ENCODE results near the gene PPP2R2C. TPM values are rescaled to one million over a fixed set of nuclear protein-coding genes. Genes with fewer than 3 reads are reported as not detected.

PPP2R2C gene
- total and polyA plus RNA-seq, 2 donors, result 5.4 to 6.4 TPM

GRCh38 chr4:6454112-6454910 lies 18.1 kb downstream of the PPP2R2C start:
- H3K27me3 ChIP-seq (ENCODE audit: control insufficient read depth in 2 of 2, insufficient read depth in 1 of 2, low read length in 1 of 2), result no peaks in the 10 kb centered on the region
- no peak overlapping the region for H3K27ac ChIP-seq (ENCODE audit: low read depth in 1 of 2, low read length in 1 of 2)
- no peaks in the 10 kb centered on the region for H3K4me1 ChIP-seq (ENCODE audit: control insufficient read depth in 2 of 2, insufficient read depth in 2 of 2, low read length in 2 of 2)
- H3K4me3 ChIP-seq (ENCODE audit: low read length in 2 of 2), result no peak overlapping the region
- peaks cover 0 to 3% of the 10 kb centered on the region in 2 donors for H3K9me3 ChIP-seq (ENCODE audit: control insufficient read depth in 2 of 2, insufficient read depth in 1 of 2, low read length in 1 of 2)
- DNase-seq (ENCODE audit: low read depth in 6 of 9, low spot score in 9 of 9), result no peak
- no peaks in the 10 kb centered on the region for H3K36me3 ChIP-seq (ENCODE audit: control insufficient read depth in 2 of 2, insufficient read depth in 2 of 2, low read length in 1 of 2)
- WGBS, result 76% methylated on average over 13 of the region's 13 CpGs

- Histone ChIP-seq H3K27me3 (ENCODE audit: control insufficient read depth in 2 of 2, insufficient read depth in 1 of 2, low read length in 1 of 2) (no peaks in the 10 kb centered on the region), H3K4me1 (ENCODE audit: control insufficient read depth in 2 of 2, insufficient read depth in 2 of 2, low read length in 2 of 2) (no peaks in the 10 kb centered on the region), H3K4me3 (ENCODE audit: low read length in 2 of 2) (no peak overlapping the region), H3K27ac (ENCODE audit: low read depth in 1 of 2, low read length in 1 of 2) (no peak overlapping the region), H3K36me3 (ENCODE audit: control insufficient read depth in 2 of 2, insufficient read depth in 2 of 2, low read length in 1 of 2) (no peaks in the 10 kb centered on the region), H3K9me3 (ENCODE audit: control insufficient read depth in 2 of 2, insufficient read depth in 1 of 2, low read length in 1 of 2) (no peaks in the 10 kb centered on the region)
- whole genome bisulfite sequencing, result 78% methylated on average over 8 of the region's 8 CpGs
- DNase-seq (ENCODE audit: low read depth in 6 of 9, low spot score in 9 of 9), result no peak
Measured at GRCh38 chr4:6453688-6453990, 18.8 kb downstream of the PPP2R2C start.

GRCh38 chr4:6452897-6453687 lies 19.3 kb downstream of the PPP2R2C start:
- DNase-seq (ENCODE audit: low read depth in 6 of 9, low spot score in 9 of 9), result no peak
- no peak overlapping the region for H3K27ac ChIP-seq (ENCODE audit: low read depth in 1 of 2, low read length in 1 of 2)
- 82% methylated on average over 20 of the region's 20 CpGs for WGBS
- H3K4me3 ChIP-seq (ENCODE audit: low read length in 2 of 2), result no peak overlapping the region
- H3K36me3 ChIP-seq (ENCODE audit: control insufficient read depth in 2 of 2, insufficient read depth in 2 of 2, low read length in 1 of 2), result no peaks in the 10 kb centered on the region
- no peaks in the 10 kb centered on the region for H3K4me1 ChIP-seq (ENCODE audit: control insufficient read depth in 2 of 2, insufficient read depth in 2 of 2, low read length in 2 of 2)
- H3K27me3 ChIP-seq (ENCODE audit: control insufficient read depth in 2 of 2, insufficient read depth in 1 of 2, low read length in 1 of 2), result no peaks in the 10 kb centered on the region
- no peaks in the 10 kb centered on the region for H3K9me3 ChIP-seq (ENCODE audit: control insufficient read depth in 2 of 2, insufficient read depth in 1 of 2, low read length in 1 of 2)

GRCh38 chr4:6452116-6452896 lies 20.1 kb downstream of the PPP2R2C start:
- H3K27me3 ChIP-seq (ENCODE audit: control insufficient read depth in 2 of 2, insufficient read depth in 1 of 2, low read length in 1 of 2), result no peaks in the 10 kb centered on the region
- no peaks in the 10 kb centered on the region for H3K4me1 ChIP-seq (ENCODE audit: control insufficient read depth in 2 of 2, insufficient read depth in 2 of 2, low read length in 2 of 2)
- H3K9me3 ChIP-seq (ENCODE audit: control insufficient read depth in 2 of 2, insufficient read depth in 1 of 2, low read length in 1 of 2), result no peaks in the 10 kb centered on the region
- DNase-seq (ENCODE audit: low read depth in 6 of 9, low spot score in 9 of 9), result no peak
- no peak overlapping the region for H3K27ac ChIP-seq (ENCODE audit: low read depth in 1 of 2, low read length in 1 of 2)
- no peaks in the 10 kb centered on the region for H3K36me3 ChIP-seq (ENCODE audit: control insufficient read depth in 2 of 2, insufficient read depth in 2 of 2, low read length in 1 of 2)
- WGBS, result 88% methylated on average over 11 of the region's 11 CpGs
- H3K4me3 ChIP-seq (ENCODE audit: low read length in 2 of 2), result no peak overlapping the region

- H3K9me3 ChIP-seq (ENCODE audit: control insufficient read depth in 2 of 2, insufficient read depth in 1 of 2, low read length in 1 of 2), result no peaks in the 10 kb centered on the region
- H3K27ac ChIP-seq (ENCODE audit: low read depth in 1 of 2, low read length in 1 of 2), result no peak overlapping the region
- no peaks in the 10 kb centered on the region for H3K27me3 ChIP-seq (ENCODE audit: control insufficient read depth in 2 of 2, insufficient read depth in 1 of 2, low read length in 1 of 2)
- H3K36me3 ChIP-seq (ENCODE audit: control insufficient read depth in 2 of 2, insufficient read depth in 2 of 2, low read length in 1 of 2), result no peaks in the 10 kb centered on the region
- 82% methylated on average over 6 of the region's 6 CpGs for WGBS
- H3K4me1 ChIP-seq (ENCODE audit: control insufficient read depth in 2 of 2, insufficient read depth in 2 of 2, low read length in 2 of 2), result no peaks in the 10 kb centered on the region
- no peak overlapping the region for H3K4me3 ChIP-seq (ENCODE audit: low read length in 2 of 2)
- no peak for DNase-seq (ENCODE audit: low read depth in 6 of 9, low spot score in 9 of 9)
Measured at GRCh38 chr4:6451309-6451708, 21.1 kb downstream of the PPP2R2C start.

- H3K27ac ChIP-seq (ENCODE audit: low read depth in 1 of 2, low read length in 1 of 2), result no peak overlapping the region
Measured at GRCh38 chr4:6450709-6451108, 21.7 kb downstream of the PPP2R2C start.

GRCh38 chr4:6449746-6450369 lies 22.6 kb downstream of the PPP2R2C start:
- 81% methylated on average over 15 of the region's 15 CpGs for WGBS
- Histone ChIP-seq H3K27ac (ENCODE audit: low read depth in 1 of 2, low read length in 1 of 2) (no peak overlapping the region), H3K9me3 (ENCODE audit: control insufficient read depth in 2 of 2, insufficient read depth in 1 of 2, low read length in 1 of 2) (no peaks in the 10 kb centered on the region), H3K4me3 (ENCODE audit: low read length in 2 of 2) (no peak overlapping the region), H3K4me1 (ENCODE audit: control insufficient read depth in 2 of 2, insufficient read depth in 2 of 2, low read length in 2 of 2) (no peaks in the 10 kb centered on the region), H3K36me3 (ENCODE audit: control insufficient read depth in 2 of 2, insufficient read depth in 2 of 2, low read length in 1 of 2) (no peaks in the 10 kb centered on the region), H3K27me3 (ENCODE audit: control insufficient read depth in 2 of 2, insufficient read depth in 1 of 2, low read length in 1 of 2) (no peaks in the 10 kb centered on the region)
- no peak for DNase-seq (ENCODE audit: low read depth in 6 of 9, low spot score in 9 of 9)

More at GRCh38 chr4:6450709-6451108, 21.7 kb downstream of the PPP2R2C start:
- Histone ChIP-seq H3K9me3 (ENCODE audit: control insufficient read depth in 2 of 2, insufficient read depth in 1 of 2, low read length in 1 of 2) (no peaks in the 10 kb centered on the region), H3K4me3 (ENCODE audit: low read length in 2 of 2) (no peak overlapping the region), H3K36me3 (ENCODE audit: control insufficient read depth in 2 of 2, insufficient read depth in 2 of 2, low read length in 1 of 2) (no peaks in the 10 kb centered on the region), H3K27me3 (ENCODE audit: control insufficient read depth in 2 of 2, insufficient read depth in 1 of 2, low read length in 1 of 2) (no peaks in the 10 kb centered on the region), H3K4me1 (ENCODE audit: control insufficient read depth in 2 of 2, insufficient read depth in 2 of 2, low read length in 2 of 2) (no peaks in the 10 kb centered on the region)
- DNase-seq (ENCODE audit: low read depth in 6 of 9, low spot score in 9 of 9), result no peak
- WGBS, result 94% methylated on average over 7 of the region's 7 CpGs

- DNase-seq (ENCODE audit: low read depth in 6 of 9, low spot score in 9 of 9), result no peak
- no peaks in the 10 kb centered on the region for H3K27me3 ChIP-seq (ENCODE audit: control insufficient read depth in 2 of 2, insufficient read depth in 1 of 2, low read length in 1 of 2)
- 86% methylated on average over 14 of the region's 14 CpGs for WGBS
Measured at GRCh38 chr4:6449335-6449734, 23.1 kb downstream of the PPP2R2C start.

More at GRCh38 chr4:6449335-6449734, 23.1 kb downstream of the PPP2R2C start:
- Histone ChIP-seq H3K4me1 (ENCODE audit: control insufficient read depth in 2 of 2, insufficient read depth in 2 of 2, low read length in 2 of 2) (no peaks in the 10 kb centered on the region), H3K4me3 (ENCODE audit: low read length in 2 of 2) (no peak overlapping the region), H3K36me3 (ENCODE audit: control insufficient read depth in 2 of 2, insufficient read depth in 2 of 2, low read length in 1 of 2) (no peaks in the 10 kb centered on the region), H3K9me3 (ENCODE audit: control insufficient read depth in 2 of 2, insufficient read depth in 1 of 2, low read length in 1 of 2) (no peaks in the 10 kb centered on the region), H3K27ac (ENCODE audit: low read depth in 1 of 2, low read length in 1 of 2) (no peak overlapping the region)

All from thymus (tissue), 11 donors.